Activated CD8-positive, alpha-beta memory T cell treated with anti-CD3 and anti-CD28 coated beads, Interleukin-2, amount 50 U/mL, for 24 hours (primary cell): ENCODE data around the gene TRMT10B.

Experiments
- DNase-seq: peaks from one replicate; pipeline ENCODE4 v3.0.0-alpha.2; 2020; ENCODE audit errors: extremely low read depth

The TRMT10B gene, protein sequence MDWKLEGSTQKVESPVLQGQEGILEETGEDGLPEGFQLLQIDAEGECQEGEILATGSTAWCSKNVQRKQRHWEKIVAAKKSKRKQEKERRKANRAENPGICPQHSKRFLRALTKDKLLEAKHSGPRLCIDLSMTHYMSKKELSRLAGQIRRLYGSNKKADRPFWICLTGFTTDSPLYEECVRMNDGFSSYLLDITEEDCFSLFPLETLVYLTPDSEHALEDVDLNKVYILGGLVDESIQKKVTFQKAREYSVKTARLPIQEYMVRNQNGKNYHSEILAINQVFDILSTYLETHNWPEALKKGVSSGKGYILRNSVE

GRCh38 chr9:37753489-37754190 lies at the start of gene TRMT10B:
Gene TRMT10B, plus strand, starts transcription at chr9:37753805. Its CDS starts 8,127 bp downstream, at chr9:37761932.
- DNase-seq: peak; percentile 34

DNA sequence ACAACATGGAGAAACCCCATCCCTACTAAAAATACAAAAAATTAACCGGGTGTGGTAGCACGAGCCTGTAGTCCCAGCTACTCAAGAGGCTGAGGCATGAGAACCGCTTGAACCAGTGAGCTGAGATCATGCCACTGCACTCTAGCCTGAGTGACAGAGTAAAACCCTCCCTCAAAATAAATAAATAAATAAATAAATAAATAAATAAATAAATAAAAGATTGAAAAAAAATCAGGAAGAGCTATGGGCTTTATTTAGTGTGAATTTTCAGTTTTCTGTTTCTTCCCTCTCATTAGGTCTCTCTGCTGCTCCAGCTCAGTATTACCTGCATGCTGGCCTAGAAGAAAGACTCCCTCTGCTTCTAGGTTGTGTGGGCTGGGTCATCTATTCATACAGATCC lies 47.8 kb upstream of the TRMT10B start:
- no peak for DNase-seq

DNA sequence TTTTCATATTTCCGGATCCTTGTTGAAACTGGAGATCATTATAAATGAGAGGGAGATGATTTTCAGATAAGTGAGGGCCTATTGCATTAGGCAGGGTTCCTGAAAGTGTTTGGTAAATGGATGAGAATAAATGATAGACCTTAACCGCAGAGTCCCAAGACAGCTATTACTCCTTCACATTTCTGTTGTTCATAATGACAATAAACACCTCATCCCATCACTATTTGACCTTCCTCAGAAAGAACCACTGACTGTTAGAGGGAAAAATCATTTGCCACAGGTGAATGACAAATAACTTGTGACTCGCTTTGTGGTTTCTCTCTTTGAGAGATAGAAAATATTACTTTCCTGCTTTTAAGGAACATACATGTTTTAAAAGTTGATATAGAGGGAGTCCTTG lies 47.3 kb upstream of the TRMT10B start:
- DNase-seq: no peak

- DNase-seq: no peak
Measured at GRCh38 chr9:37707748-37708147, 45.9 kb upstream of the TRMT10B start.

DNA sequence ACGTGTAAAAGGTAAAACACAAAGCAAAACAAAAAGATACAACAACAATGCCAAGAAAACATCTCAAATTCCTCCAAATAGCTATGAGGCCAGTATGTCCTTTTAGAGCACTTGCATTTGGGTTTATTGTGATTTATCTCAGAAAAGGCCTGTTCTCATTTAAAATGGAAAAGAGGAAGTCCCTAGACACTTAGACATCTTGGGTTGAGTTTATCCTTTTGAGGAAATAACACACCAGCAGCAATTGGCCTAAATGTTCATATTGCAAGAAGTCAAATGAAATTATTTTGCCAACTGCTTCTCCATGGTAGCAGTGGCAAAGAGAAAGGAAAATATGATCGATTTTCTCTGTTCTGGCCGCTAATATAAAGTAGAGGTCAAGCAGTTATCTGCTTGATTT lies 43.6 kb upstream of the TRMT10B start:
- DNase-seq: no peak

GRCh38 chr9:37715260-37715659 lies 38.3 kb upstream of the TRMT10B start:
- DNase-seq: no peak

- DNase-seq: no peak
Measured at GRCh38 chr9:37715991-37716505, 37.6 kb upstream of the TRMT10B start.

GRCh38 chr9:37719526-37719925 lies 34.1 kb upstream of the TRMT10B start:
- no peak for DNase-seq

DNA sequence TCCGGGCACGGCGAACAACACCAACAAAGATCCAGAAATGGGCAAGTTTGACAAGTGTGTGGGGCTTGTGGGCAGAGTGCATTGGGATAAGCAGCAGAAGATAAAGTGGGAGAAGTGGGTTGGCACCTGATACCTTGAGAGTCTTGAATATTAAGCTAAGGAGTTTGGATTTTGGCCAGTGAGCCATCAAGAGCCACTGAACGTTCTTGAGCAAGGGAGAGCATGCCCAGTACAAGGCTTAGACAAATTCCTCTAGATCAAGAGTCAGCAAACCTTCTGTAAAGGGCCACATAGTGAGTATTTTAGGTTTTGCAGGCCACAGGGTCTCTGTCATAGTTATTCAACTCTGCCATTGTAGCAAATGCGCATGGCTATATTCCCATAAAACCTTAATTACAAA lies 26.6 kb upstream of the TRMT10B start:
- no peak for DNase-seq

GRCh38 chr9:37729499-37729898 lies 24.1 kb upstream of the TRMT10B start:
- DNase-seq: no peak

- no peak for DNase-seq
Measured at GRCh38 chr9:37730256-37730655, 23.3 kb upstream of the TRMT10B start.

DNA sequence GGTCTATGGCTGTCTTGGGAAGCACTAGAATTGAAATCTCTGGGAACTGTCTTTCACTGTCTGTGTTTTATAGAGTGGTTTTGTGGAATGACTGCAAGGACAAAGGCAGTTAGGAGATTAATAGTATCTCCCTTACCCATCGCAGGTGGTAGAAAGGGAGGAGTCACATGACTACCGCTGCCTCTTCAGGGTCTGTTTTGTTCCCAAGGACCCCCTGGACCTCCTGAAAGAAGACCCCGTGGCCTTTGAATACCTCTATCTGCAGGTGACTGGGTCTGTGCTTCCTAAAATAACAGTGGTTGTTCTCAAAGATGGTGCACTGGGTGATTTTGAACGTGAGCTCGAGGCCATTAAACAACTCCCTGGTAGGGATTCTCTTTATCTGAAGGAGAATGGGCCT lies 22.8 kb upstream of the TRMT10B start:
- no peak for DNase-seq

DNA sequence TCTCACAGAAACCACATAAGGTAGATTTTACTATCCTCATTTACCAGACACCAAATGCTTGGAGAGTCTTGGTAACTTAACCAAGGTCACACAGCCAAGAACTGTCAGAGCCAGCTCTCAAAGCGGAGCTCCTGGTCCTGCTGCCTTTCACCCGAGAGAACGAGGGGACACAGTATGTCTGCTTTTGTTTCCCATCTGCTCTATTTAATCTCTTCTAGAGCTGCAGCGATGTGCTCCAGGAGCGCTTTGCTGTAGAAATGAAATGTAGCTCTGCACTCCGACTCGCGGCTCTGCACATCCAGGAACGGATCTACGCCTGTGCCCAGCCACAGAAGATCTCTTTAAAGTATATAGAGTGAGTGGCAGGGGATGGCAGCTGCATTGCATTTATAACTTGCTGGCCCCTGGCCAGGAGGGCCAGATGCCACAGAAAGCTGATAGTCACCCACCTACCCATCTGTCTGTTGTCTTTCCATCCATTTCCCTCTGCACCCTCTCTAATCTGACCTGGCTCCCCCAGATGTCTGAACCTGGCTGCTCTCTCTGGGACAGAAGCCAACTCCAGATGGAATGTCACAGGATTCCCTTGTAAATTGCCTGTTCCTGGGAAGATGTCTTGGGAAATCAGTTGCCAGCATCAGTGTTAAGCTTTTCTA lies 21.4 kb upstream of the TRMT10B start:
- no peak for DNase-seq

DNA sequence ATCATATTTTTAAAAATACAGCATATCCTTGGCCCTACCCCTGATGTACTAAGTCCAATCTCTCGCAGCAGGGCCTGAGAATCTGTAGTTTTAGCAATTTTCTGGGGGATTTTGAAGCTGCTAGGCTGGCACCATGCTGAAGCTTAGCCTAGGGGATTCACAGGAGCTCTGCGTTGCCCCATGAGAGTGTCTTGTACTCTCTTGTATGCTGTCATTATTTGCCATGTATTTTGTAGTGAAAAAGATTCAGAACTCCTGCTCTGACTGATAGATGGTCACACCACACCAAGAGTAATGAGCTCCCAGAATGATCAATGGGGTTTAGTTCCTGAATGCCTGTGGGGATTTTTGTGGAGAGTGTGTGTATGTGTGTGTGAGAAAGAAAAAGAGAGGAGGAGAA lies 20.7 kb upstream of the TRMT10B start:
- DNase-seq: no peak

GRCh38 chr9:37739222-37739621 lies 14.4 kb upstream of the TRMT10B start:
- no peak for DNase-seq

GRCh38 chr9:37740128-37740527 lies 13.5 kb upstream of the TRMT10B start:
- DNase-seq: no peak

- DNase-seq: no peak
Measured at GRCh38 chr9:37740631-37741328, 12.8 kb upstream of the TRMT10B start.

DNA sequence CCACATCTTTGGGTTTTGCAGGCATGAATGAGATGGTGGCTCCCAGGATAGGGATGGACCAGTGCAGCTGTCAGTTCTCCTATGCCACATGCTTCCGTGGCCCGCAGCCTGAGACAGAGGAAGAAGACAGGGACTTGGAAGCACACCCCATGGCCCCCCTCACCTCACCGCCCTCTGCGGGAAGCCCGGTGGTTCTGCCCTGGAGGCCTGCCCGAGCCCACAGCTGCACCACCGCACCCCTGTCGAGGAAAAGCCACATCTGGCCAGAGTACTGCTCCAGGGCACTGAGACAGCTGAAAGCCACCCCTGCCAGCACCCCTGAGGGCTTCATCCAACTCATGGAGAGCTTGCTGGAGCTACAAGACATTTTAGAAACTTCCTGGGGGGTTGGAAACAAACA lies 7.6 kb upstream of the TRMT10B start:
- DNase-seq: no peak

GRCh38 chr9:37746448-37747270 lies 6.9 kb upstream of the TRMT10B start:
- no peak for DNase-seq

- DNase-seq: peak; percentile 17
Measured at GRCh38 chr9:37747271-37747753, 6.3 kb upstream of the TRMT10B start.

DNA sequence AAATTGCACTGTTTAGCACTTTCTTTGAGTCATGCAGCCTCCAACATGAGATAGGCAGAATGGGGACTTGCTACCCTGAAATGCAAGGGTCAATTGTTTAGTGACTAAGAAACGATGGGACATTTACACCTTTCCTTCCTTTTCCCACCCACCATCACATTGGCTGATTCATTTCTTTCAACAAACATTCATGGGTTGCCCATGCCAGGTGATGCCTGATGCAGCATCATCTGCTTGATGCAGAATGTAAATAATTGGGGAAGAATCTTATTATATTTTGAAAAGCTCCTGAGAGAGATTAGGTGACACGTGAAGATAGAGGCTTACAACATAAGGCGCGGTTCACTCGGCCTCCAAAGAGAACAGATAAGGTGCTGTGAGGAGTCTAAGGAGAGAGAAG lies 4.5 kb upstream of the TRMT10B start:
- DNase-seq: no peak
